GM18517 (cell line): ENCODE results near the gene DTX1.

Experiments
- ATAC-seq: cut with Tn5 transposase; IDR thresholded peaks from one replicate; pipeline ENCODE4 v1.9.1; 2021; ENCODE audit warnings: mild to moderate bottlenecking, moderate library complexity; ENCODE audit not compliant: unreplicated experiment

The DTX1 gene

GRCh38 chr12:113092607-113093408 is 36.3 kb downstream of the DTX1 start:
- ATAC-seq = no peak

- no peak for ATAC-seq
Observed at GRCh38 chr12:113093409-113094101, 37.0 kb downstream of the DTX1 start.

GRCh38 chr12:113094738-113095137 is 38.2 kb downstream of the DTX1 start:
- ATAC-seq = no peak

GRCh38 chr12:113095405-113095804 is 38.9 kb downstream of the DTX1 start:
- no peak for ATAC-seq

- no peak for ATAC-seq
Observed at GRCh38 chr12:113096675-113097461, 40.3 kb downstream of the DTX1 start.

- no peak for ATAC-seq
Observed at GRCh38 chr12:113097716-113098440, 41.3 kb downstream of the DTX1 start.

- no peak for ATAC-seq
Observed at GRCh38 chr12:113098441-113099028, 42.0 kb downstream of the DTX1 start.

GRCh38 chr12:113099364-113099763 is 42.8 kb downstream of the DTX1 start:
- ATAC-seq = no peak

GRCh38 chr12:113099764-113100163 is 43.2 kb downstream of the DTX1 start:
- no peak for ATAC-seq

GRCh38 chr12:113101751-113102150 is 45.2 kb downstream of the DTX1 start:
- ATAC-seq = no peak

- no peak for ATAC-seq
Observed at GRCh38 chr12:113102811-113103210, 46.3 kb downstream of the DTX1 start.

- ATAC-seq = no peak
Observed at GRCh38 chr12:113103756-113104450, 47.4 kb downstream of the DTX1 start.

GRCh38 chr12:113104953-113105510 is 48.5 kb downstream of the DTX1 start:
- ATAC-seq = no peak

- no peak for ATAC-seq
Observed at GRCh38 chr12:113105606-113106271, 49.2 kb downstream of the DTX1 start.

- no peak for ATAC-seq
Observed at GRCh38 chr12:113106361-113106760, 49.8 kb downstream of the DTX1 start.

GRCh38 chr12:113108308-113108707 is 51.8 kb downstream of the DTX1 start:
- no peak for ATAC-seq

- no peak for ATAC-seq
Observed at GRCh38 chr12:113109360-113109759, 52.8 kb downstream of the DTX1 start.

GRCh38 chr12:113109872-113110599 is 53.5 kb downstream of the DTX1 start:
- ATAC-seq = no peak
